Gastrocnemius medialis (tissue), 4 donors: Measurements from ENCODE around the gene SPINK8.

Experiments
- CTCF ChIP-seq, 5 experiments: fragments of 450-650 bp in 3 of 5; fragments of 200-600 bp in 2 of 5; sonication (generic) in 2 of 5; IDR thresholded peaks in 4 of 5; conservative IDR thresholded peaks in 1 of 5; 1 replicate in 4 of 5; 2 replicates in 1 of 5; pipeline ENCODE4 v1.5.1; 2016 to 2019; ENCODE audit warnings: antibody characterized with exemption in 5 of 5, mild to moderate bottlenecking in 3 of 5, moderate library complexity in 3 of 5
- POLR2A ChIP-seq, 2 donors: fragments of 450-650 bp; IDR thresholded peaks; one replicate each; pipeline ENCODE4 v1.6.1; 2017; ENCODE audit warnings: antibody characterized with exemption in 2 of 2, mild to moderate bottlenecking in 2 of 2, moderate library complexity in 2 of 2

DNA sequence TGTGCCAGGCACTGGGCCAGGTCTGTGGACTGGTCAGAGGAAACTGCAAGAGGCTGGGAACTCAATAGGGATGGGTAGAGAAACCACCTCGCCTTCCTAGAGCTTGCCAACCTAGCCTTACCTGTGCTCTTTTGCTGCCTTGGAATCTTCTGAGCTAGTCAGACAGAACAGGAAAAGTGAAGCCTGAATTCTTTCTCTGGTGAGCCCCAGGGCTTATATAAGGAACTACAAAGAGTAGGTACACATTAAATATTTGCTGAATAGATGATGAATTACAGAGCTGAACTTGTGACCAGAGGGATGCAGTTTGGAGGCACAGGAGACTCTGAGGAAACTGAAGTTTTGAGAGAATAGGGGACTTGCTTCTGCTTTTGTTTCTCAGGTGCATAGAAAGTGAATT lies 23.0 kb upstream of the SPINK8 start:
- TF ChIP-seq CTCF (IDR thresholded peaks at IDR 0.05 in 4 of 5, conservative IDR thresholded peaks at IDR 0.05 in 1 of 5) (no peak), POLR2A (IDR thresholded peaks at IDR 0.05) (no peak)
